Mucosa of descending colon (tissue), 3 donors: ENCODE results near the gene RBM19. TPM values are rescaled to one million over a fixed set of nuclear protein-coding genes. Genes with fewer than 3 reads are reported as not detected.

ENCODE experiments used
- ATAC-seq: fragments of 200-7000 bp; cut with Tn5 transposase; one replicate; pipeline ENCODE4 v1.9.1; 2020; ENCODE audit warnings: mild to moderate bottlenecking, moderate library complexity
- DNase-seq, 3 donors: peaks; one replicate each; pipeline ENCODE4 v3.0.0-alpha.2; 2020
- H3K36me3 ChIP-seq: fragments of 200-600 bp; one replicate; pipeline ENCODE4 v1.8.0; 2021; ENCODE audit warnings: low read depth, mild to moderate bottlenecking
- H3K4me1 ChIP-seq: fragments of 200-600 bp; one replicate; pipeline ENCODE4 v1.8.0; 2021; ENCODE audit warnings: low read depth, mild to moderate bottlenecking
- H3K4me3 ChIP-seq: fragments of 200-600 bp; one replicate; pipeline ENCODE4 v1.8.0; 2021; ENCODE audit warnings: mild to moderate bottlenecking
- H3K9me3 ChIP-seq: fragments of 200-600 bp; one replicate; pipeline ENCODE4 v1.8.0; 2021; ENCODE audit warnings: mild to moderate bottlenecking
- intact Hi-C, 2 donors: fragments of 100-400 bp; cut with DNase I in 1 of 2; cut with micrococcal nuclease in 1 of 2; formaldehyde crosslinking; loops; one replicate each; pipeline versions ENCODE4 v1.11.0 to v1.11.1; 2022; cut with DNase I, micrococcal nuclease
- total RNA-seq, 3 donors: library from RNA; stranded (reverse); fragmentation: NEBNext Ultra II Directional in 2 of 3; extraction: Animal tissue kit (Norgen Biotek cat#: 25700) in 2 of 3; gene quantifications; one replicate each; pipeline versions ENCODE4 v1.2.1 to v1.2.4, GENCODE V29; 2021 to 2023
- TF ChIP-seq, protein P1 (sequence below): fragments of 200-600 bp; IDR thresholded peaks from one replicate; pipeline ENCODE4 v1.8.0; 2022; ENCODE audit warnings: antibody characterized with exemption, mild to moderate bottlenecking
- donor health status: DM: no; HTN: no; CAD: no; lungs with moderate emphysema.
- donor health status: DM: no; HTN: no; CAD: no.
- donor health status: DM: no; HTN: yes; CAD: no.

Gene RBM19
- total RNA-seq, 3 donors from 2014 or later: 22.5 to 38.4 (median 32.9) TPM

DNA sequence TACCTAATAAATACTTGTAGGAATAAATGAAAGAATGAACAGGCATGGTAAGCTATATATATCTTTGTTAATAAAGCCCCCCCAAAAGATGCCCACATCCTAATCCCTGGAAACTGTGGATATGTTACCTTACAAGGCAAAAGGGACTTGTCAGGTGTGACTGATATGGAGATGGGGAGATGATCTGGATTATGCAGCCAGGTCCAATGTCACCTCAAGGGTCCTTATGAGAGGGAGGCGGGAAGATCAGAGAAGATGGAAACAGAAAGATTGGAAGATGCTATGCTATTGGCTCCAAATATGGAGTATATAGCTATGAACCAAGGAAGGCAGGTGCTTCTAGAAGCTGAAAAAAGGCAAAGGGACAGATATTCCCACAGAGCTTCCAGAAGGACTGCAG lies 3.4 kb downstream of the RBM19 start:
- no peak for DNase-seq
- intact Hi-C loops: no loop called here
- Histone ChIP-seq H3K9me3 (no peaks in the 10 kb centered on the region), H3K4me1 (peaks cover 11% of the 10 kb centered on the region), H3K36me3 (no peaks in the 10 kb centered on the region), H3K4me3 (no peak overlapping the region)
- TF ChIP-seq, protein P1, sequence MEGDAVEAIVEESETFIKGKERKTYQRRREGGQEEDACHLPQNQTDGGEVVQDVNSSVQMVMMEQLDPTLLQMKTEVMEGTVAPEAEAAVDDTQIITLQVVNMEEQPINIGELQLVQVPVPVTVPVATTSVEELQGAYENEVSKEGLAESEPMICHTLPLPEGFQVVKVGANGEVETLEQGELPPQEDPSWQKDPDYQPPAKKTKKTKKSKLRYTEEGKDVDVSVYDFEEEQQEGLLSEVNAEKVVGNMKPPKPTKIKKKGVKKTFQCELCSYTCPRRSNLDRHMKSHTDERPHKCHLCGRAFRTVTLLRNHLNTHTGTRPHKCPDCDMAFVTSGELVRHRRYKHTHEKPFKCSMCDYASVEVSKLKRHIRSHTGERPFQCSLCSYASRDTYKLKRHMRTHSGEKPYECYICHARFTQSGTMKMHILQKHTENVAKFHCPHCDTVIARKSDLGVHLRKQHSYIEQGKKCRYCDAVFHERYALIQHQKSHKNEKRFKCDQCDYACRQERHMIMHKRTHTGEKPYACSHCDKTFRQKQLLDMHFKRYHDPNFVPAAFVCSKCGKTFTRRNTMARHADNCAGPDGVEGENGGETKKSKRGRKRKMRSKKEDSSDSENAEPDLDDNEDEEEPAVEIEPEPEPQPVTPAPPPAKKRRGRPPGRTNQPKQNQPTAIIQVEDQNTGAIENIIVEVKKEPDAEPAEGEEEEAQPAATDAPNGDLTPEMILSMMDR: no peak
- no peak for ATAC-seq

DNA sequence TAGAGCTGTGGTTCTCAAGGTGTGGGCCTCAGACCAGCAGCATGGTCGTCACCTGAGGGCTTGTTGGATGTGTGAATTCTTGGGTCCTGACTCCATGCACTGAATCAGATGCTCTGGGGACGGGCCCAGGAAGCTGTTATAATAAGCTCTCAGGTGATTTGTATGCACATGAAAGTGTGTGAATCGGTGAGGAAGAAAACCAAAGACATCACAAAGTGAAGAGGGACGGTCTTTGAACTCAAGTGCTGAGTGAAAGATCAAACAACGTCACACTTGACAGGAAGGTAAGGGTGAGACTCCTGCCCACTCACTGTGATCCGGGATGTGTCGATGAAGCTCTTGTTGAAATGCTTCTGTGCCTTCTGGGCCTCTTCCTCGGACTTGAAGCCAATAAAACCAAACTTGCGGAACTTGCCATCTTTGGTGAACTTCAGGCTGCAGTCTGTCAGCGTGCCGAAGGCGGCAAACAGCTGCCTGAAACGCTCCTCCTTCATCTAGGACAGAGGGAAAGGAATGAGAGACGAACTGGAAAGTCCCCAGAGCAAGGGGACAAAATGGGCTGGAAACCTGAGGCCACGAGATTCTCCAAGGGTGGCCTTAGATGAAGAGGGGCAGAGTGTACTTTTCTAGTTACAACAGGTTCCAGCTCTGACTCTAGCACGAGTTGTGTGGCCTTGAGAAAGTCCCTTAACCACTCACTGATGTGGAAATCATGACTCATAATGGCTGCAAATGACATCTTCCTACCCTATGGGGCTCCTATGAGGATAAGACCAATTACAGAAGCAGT lies 4.0 kb downstream of the RBM19 start:
- no peak overlapping the region for H3K4me3 ChIP-seq
- ATAC-seq (no peak), DNase-seq (no peak)
- H3K4me1 ChIP-seq: peaks cover 11% of the 10 kb centered on the region
- no peaks in the 10 kb centered on the region for H3K9me3 ChIP-seq
- TF ChIP-seq, protein P1: no peak
- peaks cover 3% of the 10 kb centered on the region for H3K36me3 ChIP-seq
- intact Hi-C loops: no loop called here

DNA sequence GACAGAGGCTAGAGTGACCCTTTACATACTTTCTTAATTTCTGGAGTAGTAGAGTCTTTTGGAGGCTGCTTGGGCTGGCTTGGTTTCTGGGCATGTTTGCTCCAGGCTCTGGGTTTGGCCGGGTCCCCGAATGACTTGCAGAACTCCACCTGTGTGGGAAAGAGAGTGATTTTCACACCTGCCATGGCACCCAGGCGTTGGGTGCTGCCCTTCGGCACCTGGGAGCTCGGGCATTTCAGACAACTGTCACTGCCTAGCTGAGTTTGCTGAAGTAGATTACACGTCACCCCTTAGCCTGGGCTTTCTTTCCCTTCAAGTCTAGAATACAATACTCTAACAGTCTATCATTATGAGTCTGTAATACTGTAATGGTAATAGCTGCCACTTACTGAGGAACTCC lies 6.1 kb downstream of the RBM19 start:
- ATAC-seq (no peak), DNase-seq (no peak)
- Histone ChIP-seq H3K4me3 (no peak overlapping the region), H3K9me3 (no peaks in the 10 kb centered on the region), H3K4me1 (peaks cover 3% of the 10 kb centered on the region), H3K36me3 (peaks cover 3% of the 10 kb centered on the region)
- TF ChIP-seq, protein P1: no peak
- intact Hi-C loops: no loop called here

DNA sequence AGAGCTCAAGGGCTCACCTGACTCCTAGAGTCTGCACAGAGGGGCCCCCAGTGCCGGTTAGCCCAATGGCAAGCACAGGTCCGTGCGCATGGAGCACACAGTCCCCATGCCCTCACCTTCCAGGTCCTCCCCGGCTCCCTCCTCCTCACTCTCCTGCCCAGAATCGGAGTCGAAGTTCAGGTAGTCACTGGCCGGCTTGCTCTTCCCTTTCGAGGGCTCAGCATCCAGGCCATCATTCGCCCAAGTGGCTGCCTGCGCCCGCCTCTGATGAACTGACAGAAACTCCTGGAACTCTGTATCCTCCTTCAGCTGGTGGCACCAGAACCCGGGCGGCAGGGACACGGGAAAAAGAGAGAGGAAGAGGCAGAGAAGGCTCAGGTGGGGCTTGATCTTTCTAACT lies 7.0 kb downstream of the RBM19 start:
- Histone ChIP-seq H3K4me1 (no peaks in the 10 kb centered on the region), H3K36me3 (peaks cover 3% of the 10 kb centered on the region), H3K4me3 (no peak overlapping the region), H3K9me3 (no peaks in the 10 kb centered on the region)
- DNase-seq: no peak
- ATAC-seq: no peak
- intact Hi-C loops: no loop called here
- TF ChIP-seq, protein P1: no peak

DNA sequence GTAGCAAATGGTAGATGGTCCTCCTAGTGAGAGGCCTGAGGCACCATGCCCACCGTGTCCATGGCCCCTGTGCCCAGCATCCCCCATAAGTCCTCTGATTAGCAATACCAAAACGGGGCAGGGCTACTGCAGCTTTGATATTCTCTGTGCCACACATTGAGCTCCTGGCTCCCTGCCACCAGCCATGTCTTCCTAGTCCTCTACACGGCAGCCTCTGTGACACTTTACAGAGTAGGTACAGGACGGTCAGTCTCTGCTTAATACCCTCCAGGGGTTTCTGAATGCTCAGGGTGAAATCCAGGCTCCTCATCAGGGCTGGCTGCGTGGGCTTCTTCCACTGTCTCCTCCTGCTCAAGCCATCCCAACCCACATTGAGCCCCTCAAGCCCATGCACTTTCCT lies 8.0 kb downstream of the RBM19 start:
- no peaks in the 10 kb centered on the region for H3K4me1 ChIP-seq
- DNase-seq (no peak), ATAC-seq (no peak)
- TF ChIP-seq, protein P1: no peak
- peaks cover 3% of the 10 kb centered on the region for H3K36me3 ChIP-seq
- H3K9me3 ChIP-seq: no peaks in the 10 kb centered on the region
- H3K4me3 ChIP-seq: no peak overlapping the region
- intact Hi-C loops: no loop called here
